ENCODE data around the gene KLC1.

The KLC1 gene

GRCh38 chr14:103693515-103693914 lies 64.5 kb downstream of the KLC1 start:
- DNase-seq, result no peak

- DNase-seq, result no peak
Measured at GRCh38 chr14:103694572-103695026, 65.6 kb downstream of the KLC1 start.

- no peak for DNase-seq
Measured at GRCh38 chr14:103695296-103696069, 66.5 kb downstream of the KLC1 start.

- no peak for DNase-seq
Measured at GRCh38 chr14:103696070-103696402, 67.0 kb downstream of the KLC1 start.

- no peak for DNase-seq
Measured at GRCh38 chr14:103696466-103697071, 67.6 kb downstream of the KLC1 start.

- DNase-seq, result no peak
Measured at GRCh38 chr14:103697206-103697602, 68.2 kb downstream of the KLC1 start.

GRCh38 chr14:103697603-103698379 lies 68.8 kb downstream of the KLC1 start:
- no peak for DNase-seq

GRCh38 chr14:103698380-103699260 lies 69.6 kb downstream of the KLC1 start:
- DNase-seq, result no peak

- DNase-seq, result no peak
Measured at GRCh38 chr14:103699261-103699661, 70.2 kb downstream of the KLC1 start.

- no peak for DNase-seq
Measured at GRCh38 chr14:103699901-103700752, 71.1 kb downstream of the KLC1 start.

- DNase-seq, result no peak
Measured at GRCh38 chr14:103700753-103701490, 71.9 kb downstream of the KLC1 start.

- DNase-seq, result no peak
Measured at GRCh38 chr14:103702095-103702494, 73.1 kb downstream of the KLC1 start.

GRCh38 chr14:103702497-103703432 lies 73.8 kb downstream of the KLC1 start:
- no peak for DNase-seq

- no peak for DNase-seq
Measured at GRCh38 chr14:103703433-103704385, 74.7 kb downstream of the KLC1 start.

- no peak for DNase-seq
Measured at GRCh38 chr14:103704708-103705107, 75.7 kb downstream of the KLC1 start.

GRCh38 chr14:103705118-103705503 lies 76.1 kb downstream of the KLC1 start:
- DNase-seq, result no peak

- no peak for DNase-seq
Measured at GRCh38 chr14:103705504-103706284, 76.7 kb downstream of the KLC1 start.

All from NCI-H748 treated with DMSO at 0.1 percent for 48 hours (cell line).